ENCODE results near the gene PLD6. TPM values are rescaled to one million over a fixed set of nuclear protein-coding genes. Genes with fewer than 3 reads are reported as not detected.

The PLD6 gene
- total and polyA plus RNA-seq, 2 donors (not counting 1 experiment from before 2014, with no cell fraction given) = 2.0 to 4.1 TPM

GRCh38 chr17:17167986-17168385 is 38.1 kb downstream of the PLD6 start:
- ATAC-seq (ENCODE audit: low read depth) = no peak
- CTCF ChIA-PET = interaction anchor here (1.1 kb wide), 1 partner anchor 21 kb away, joined by 4 read pairs; no protein-coding TSS in a partner anchor
- H3K36me3 ChIP-seq (replicated peaks in 1 of 2; ENCODE audit: control extremely low read depth in 1 of 2, control insufficient read depth in 1 of 2, extremely low read depth in 1 of 2, insufficient read depth in 2 of 2, low read length in 1 of 2) = peaks cover 0 to 77% of the 10 kb centered on the region in 2 experiments

GRCh38 chr17:17167356-17167755 is 38.8 kb downstream of the PLD6 start:
- CTCF ChIA-PET = interaction anchor here (1.1 kb wide), 1 partner anchor 21 kb away, joined by 4 read pairs; no protein-coding TSS in a partner anchor
- intact Hi-C loops (cut with micrococcal nuclease) = no loop called here

More at GRCh38 chr17:17167986-17168385, 38.1 kb downstream of the PLD6 start:
- H3K9me3 Mint-ChIP-seq (ENCODE audit: insufficient read depth) = no peaks in the 10 kb centered on the region
- POLR2A ChIA-PET = no interaction called here
- no peaks in the 10 kb centered on the region for H3K9me3 ChIP-seq (ENCODE audit: control extremely low read depth in 1 of 3, control insufficient read depth in 2 of 3, insufficient read depth in 1 of 3, low read length in 2 of 3)
- TF ChIP-seq EZH2 (IDR thresholded peaks at IDR 0.05; ENCODE audit: borderline replicate concordance, insufficient read depth, low read depth, low read length, poor library complexity, severe bottlenecking) = no peak
- TF ChIP-seq, protein P1, sequence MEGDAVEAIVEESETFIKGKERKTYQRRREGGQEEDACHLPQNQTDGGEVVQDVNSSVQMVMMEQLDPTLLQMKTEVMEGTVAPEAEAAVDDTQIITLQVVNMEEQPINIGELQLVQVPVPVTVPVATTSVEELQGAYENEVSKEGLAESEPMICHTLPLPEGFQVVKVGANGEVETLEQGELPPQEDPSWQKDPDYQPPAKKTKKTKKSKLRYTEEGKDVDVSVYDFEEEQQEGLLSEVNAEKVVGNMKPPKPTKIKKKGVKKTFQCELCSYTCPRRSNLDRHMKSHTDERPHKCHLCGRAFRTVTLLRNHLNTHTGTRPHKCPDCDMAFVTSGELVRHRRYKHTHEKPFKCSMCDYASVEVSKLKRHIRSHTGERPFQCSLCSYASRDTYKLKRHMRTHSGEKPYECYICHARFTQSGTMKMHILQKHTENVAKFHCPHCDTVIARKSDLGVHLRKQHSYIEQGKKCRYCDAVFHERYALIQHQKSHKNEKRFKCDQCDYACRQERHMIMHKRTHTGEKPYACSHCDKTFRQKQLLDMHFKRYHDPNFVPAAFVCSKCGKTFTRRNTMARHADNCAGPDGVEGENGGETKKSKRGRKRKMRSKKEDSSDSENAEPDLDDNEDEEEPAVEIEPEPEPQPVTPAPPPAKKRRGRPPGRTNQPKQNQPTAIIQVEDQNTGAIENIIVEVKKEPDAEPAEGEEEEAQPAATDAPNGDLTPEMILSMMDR (IDR thresholded peaks at IDR 0.05) = no peak
- no peak for DNase-seq
- no peak overlapping the region for H3K4me2 ChIP-seq (replicated peaks; ENCODE audit: low read depth, low read length, poor library complexity, severe bottlenecking)
- H3K79me2 ChIP-seq (ENCODE audit: control insufficient read depth, insufficient read depth, low read length) = no peaks in the 10 kb centered on the region
- H3K27ac Mint-ChIP-seq = no peak overlapping the region
- intact Hi-C loops (cut with micrococcal nuclease) = no loop called here
- H4K20me1 ChIP-seq (ENCODE audit: control insufficient read depth, insufficient read depth, low read length, poor library complexity, severe bottlenecking) = no peaks in the 10 kb centered on the region
- H3K4me1 Mint-ChIP-seq = peaks cover 2% of the 10 kb centered on the region
- no peaks in the 10 kb centered on the region for H3K4me1 ChIP-seq (ENCODE audit: control insufficient read depth in 2 of 2, insufficient read depth in 2 of 2, low read length in 2 of 2)
- no peak overlapping the region for H3K9ac ChIP-seq (ENCODE audit: low read length)
- H3K4me3 ChIP-seq (ENCODE audit: control extremely low read depth in 1 of 5, extremely low read depth in 1 of 5, insufficient read depth in 1 of 5, low read depth in 2 of 5, low read length in 4 of 5) = no peak overlapping the region
- H3K27me3 Mint-ChIP-seq = no peaks in the 10 kb centered on the region
- H2AFZ ChIP-seq (ENCODE audit: insufficient read depth, low read depth, low read length, poor library complexity, severe bottlenecking) = no peak overlapping the region
- WGBS (ENCODE audit: insufficient coverage) = 98% methylated on average over 10 of the region's 10 CpGs
- H3K27ac ChIP-seq (ENCODE audit: low read length in 2 of 2) = no peak overlapping the region
- H3K27me3 ChIP-seq (replicated peaks in 1 of 4; ENCODE audit: control extremely low read depth in 1 of 4, control insufficient read depth in 3 of 4, insufficient read depth in 4 of 4, low read length in 3 of 4) = no peaks in the 10 kb centered on the region
- H3K4me3 Mint-ChIP-seq = no peak overlapping the region

More at GRCh38 chr17:17167356-17167755, 38.8 kb downstream of the PLD6 start:
- no peak overlapping the region for H3K4me3 Mint-ChIP-seq
- TF ChIP-seq, protein P1 (IDR thresholded peaks at IDR 0.05) = no peak
- no peak for TF ChIP-seq EZH2 (IDR thresholded peaks at IDR 0.05; ENCODE audit: borderline replicate concordance, insufficient read depth, low read depth, low read length, poor library complexity, severe bottlenecking)
- Histone ChIP-seq H3K4me2 (replicated peaks; ENCODE audit: low read depth, low read length, poor library complexity, severe bottlenecking) (no peak overlapping the region), H4K20me1 (ENCODE audit: control insufficient read depth, insufficient read depth, low read length, poor library complexity, severe bottlenecking) (no peaks in the 10 kb centered on the region), H3K79me2 (ENCODE audit: control insufficient read depth, insufficient read depth, low read length) (no peaks in the 10 kb centered on the region), H3K36me3 (replicated peaks in 1 of 2; ENCODE audit: control extremely low read depth in 1 of 2, control insufficient read depth in 1 of 2, extremely low read depth in 1 of 2, insufficient read depth in 2 of 2, low read length in 1 of 2) (peaks cover 0 to 76% of the 10 kb centered on the region in 2 experiments), H3K9ac (ENCODE audit: low read length) (no peak overlapping the region), H3K4me1 (ENCODE audit: control insufficient read depth in 2 of 2, insufficient read depth in 2 of 2, low read length in 2 of 2) (no peaks in the 10 kb centered on the region), H3K4me3 (ENCODE audit: control extremely low read depth in 1 of 5, extremely low read depth in 1 of 5, insufficient read depth in 1 of 5, low read depth in 2 of 5, low read length in 4 of 5) (no peak overlapping the region), H2AFZ (ENCODE audit: insufficient read depth, low read depth, low read length, poor library complexity, severe bottlenecking) (no peak overlapping the region), H3K27me3 (replicated peaks in 1 of 4; ENCODE audit: control extremely low read depth in 1 of 4, control insufficient read depth in 3 of 4, insufficient read depth in 4 of 4, low read length in 3 of 4) (no peaks in the 10 kb centered on the region), H3K27ac (ENCODE audit: low read length in 2 of 2) (no peak overlapping the region), H3K9me3 (ENCODE audit: control extremely low read depth in 1 of 3, control insufficient read depth in 2 of 3, insufficient read depth in 1 of 3, low read length in 2 of 3) (no peaks in the 10 kb centered on the region)
- DNase-seq (no peak), ATAC-seq (ENCODE audit: low read depth) (no peak)
- POLR2A ChIA-PET = no interaction called here
- no peaks in the 10 kb centered on the region for H3K27me3 Mint-ChIP-seq
- no peaks in the 10 kb centered on the region for H3K9me3 Mint-ChIP-seq (ENCODE audit: insufficient read depth)
- no peaks in the 10 kb centered on the region for H3K4me1 Mint-ChIP-seq
- peak overlapping the region; percentile 58 for H3K27ac Mint-ChIP-seq
- WGBS (ENCODE audit: insufficient coverage) = 96% methylated on average over 10 of the region's 10 CpGs
